ENCODE results near the gene USPL1. TPM values are rescaled to one million over a fixed set of nuclear protein-coding genes. Genes with fewer than 3 reads are reported as not detected.

Gene USPL1
- total RNA-seq, 2 donors from 2014 or later: 9.4 to 10.3 TPM

GRCh38 chr13:30679483-30680330 lies 62.0 kb downstream of the USPL1 start:
- no peak for DNase-seq
- intact Hi-C loops (cut with DNase I, micrococcal nuclease): loop anchor here in 1 of 2 donors (5.0 to 10.0 kb wide), 2 partner anchors 123 to 185 kb away; no protein-coding TSS in a partner anchor
- ATAC-seq: peak; percentile 67

GRCh38 chr13:30681843-30682242 lies 64.1 kb downstream of the USPL1 start:
- DNase-seq (no peak), ATAC-seq (no peak)
- intact Hi-C loops (cut with DNase I, micrococcal nuclease): no loop called here

- intact Hi-C loops (cut with DNase I, micrococcal nuclease): no loop called here
- DNase-seq: no peak
- peak; percentile 92 for ATAC-seq
These were observed 67.7 kb downstream of the USPL1 start for GRCh38 chr13:30685320-30685859.

GRCh38 chr13:30685987-30686386 lies 68.3 kb downstream of the USPL1 start:
- ATAC-seq: peak; percentile 1
- no peak for DNase-seq
- intact Hi-C loops (cut with DNase I, micrococcal nuclease): no loop called here

DNA sequence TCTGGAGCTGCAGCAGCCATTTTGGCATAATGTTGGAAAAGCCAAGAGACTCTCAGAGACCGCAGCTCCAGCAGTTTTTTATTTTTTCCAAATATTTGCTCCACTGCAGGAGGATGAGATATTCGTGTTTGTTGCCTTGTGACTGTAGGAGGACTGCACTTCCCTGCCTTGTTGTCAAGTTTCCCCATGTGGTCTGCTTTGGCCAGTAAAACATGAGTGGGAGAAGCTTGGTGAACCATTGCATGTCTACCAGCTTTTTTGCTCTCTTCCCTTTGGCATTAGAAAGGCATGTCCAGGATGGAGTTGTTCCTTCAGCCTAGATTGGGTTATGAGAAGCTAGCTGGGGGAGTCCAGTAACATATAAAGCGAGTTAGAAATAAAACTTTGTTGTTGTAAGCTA lies 69.9 kb downstream of the USPL1 start:
- intact Hi-C loops (cut with DNase I, micrococcal nuclease): no loop called here
- DNase-seq (no peak), ATAC-seq (no peak)

DNA sequence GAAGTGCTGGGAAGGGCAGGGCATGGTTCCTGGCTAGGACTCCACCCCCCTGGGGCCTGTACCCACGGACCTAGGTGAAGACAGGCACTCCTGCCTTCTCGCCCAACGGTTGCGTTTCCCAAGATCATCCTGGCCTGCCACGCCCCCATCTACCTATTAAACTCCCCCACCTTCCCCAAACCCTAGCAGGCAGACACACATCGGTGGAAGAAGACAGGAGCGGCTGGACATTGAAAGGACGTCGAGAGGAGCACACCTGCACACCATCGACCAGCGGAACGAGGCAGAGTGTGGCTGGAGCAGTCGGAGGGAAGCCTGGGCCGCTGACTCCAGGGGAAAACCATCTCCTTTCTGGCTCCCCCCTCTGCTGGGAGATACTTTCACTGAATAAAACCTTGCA lies 72.0 kb downstream of the USPL1 start:
- DNase-seq (no peak), ATAC-seq (no peak)
- intact Hi-C loops (cut with DNase I, micrococcal nuclease): no loop called here

DNA sequence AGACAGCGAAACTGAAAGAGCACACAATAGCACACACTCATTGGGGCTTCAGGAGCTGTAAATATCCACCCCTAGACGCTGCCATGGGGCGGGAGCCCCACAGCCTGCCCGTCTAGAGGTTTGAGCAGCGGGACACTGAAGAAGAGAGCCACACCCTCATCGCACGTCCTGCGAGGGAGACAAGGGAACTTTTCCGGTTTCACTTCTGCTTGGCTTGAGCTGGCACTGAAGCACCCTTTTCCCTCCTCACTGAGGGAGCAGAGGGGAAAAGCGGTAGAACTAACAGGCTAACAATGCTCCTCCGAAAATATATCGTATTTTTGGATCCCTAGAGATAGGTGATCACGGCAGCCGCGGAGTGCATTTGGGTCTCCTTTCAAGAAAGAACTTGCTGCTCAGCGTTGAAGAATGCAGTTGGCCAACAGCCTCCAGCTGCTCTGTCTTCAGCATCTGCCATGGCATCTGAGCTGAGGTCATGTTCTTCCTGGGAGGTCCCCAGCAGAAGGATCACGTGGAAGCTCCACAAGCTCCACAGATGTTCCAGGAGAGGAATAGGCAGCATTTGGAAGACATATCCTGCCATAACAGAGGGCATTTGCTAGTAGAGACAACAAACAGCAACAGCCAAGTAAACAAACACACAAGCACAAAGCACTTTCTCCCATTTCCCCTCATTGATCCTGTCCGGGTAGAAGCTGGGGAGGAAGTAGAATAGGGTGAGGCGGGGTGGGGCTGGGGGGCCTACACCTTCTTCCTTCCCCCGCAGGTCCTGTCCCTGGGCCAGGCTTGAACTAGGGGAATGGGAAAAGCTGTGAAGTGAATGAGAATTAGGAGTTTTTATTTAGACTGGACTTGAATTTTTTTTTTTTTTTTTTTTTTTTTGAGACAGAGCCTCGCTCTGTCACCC lies 72.8 kb downstream of the USPL1 start:
- intact Hi-C loops (cut with DNase I, micrococcal nuclease): no loop called here
- ATAC-seq: peak; percentile 78

GRCh38 chr13:30692113-30692512 lies 74.4 kb downstream of the USPL1 start:
- DNase-seq (no peak), ATAC-seq (no peak)
- intact Hi-C loops (cut with DNase I, micrococcal nuclease): no loop called here

More for the DNA sequence above, 72.8 kb downstream of the USPL1 start:
- DNase-seq: peak; percentile 77 to 79

DNA sequence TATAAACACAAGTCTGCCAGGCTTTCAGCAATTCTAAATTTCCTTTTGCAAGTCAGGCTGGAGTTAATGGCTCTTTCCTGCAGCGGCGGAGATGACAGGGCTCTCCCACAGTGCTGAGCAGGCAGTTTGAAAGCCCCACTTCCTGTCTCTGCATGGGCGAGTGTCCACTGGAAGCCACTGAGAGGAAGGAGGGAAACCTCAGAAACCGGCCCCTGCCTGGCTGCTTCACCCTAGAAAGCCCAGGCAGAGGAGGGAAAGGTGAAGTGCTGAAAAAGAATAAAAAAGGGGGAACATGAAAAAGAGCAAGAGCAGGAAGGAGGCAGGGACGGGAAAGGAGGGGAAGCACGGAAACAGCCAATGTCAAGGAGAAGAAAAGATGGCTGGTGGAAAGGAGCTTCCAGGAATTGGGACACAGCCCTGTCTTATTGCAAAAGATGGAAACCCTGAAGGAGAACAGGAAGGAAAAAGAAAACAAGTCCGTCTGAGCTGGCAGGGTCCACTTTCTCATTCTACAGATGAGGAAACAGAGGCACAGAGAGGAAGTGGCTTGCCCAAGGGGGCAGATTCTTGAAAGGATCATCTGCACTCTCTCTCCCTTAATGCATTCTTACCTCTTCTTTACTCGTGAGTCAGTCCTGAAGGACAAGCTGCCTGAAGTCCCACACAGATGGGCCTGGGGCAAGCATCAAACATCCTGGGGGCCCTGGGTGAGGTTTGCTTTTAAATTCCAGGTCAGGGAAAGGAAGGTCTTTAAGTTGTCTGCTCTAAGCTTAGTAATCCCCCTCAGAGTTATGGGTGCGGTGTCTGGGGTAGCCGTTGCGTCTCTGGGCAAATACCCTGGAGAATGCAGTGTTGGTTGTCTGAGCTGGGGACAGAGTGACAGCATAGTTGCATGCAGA lies 78.8 kb downstream of the USPL1 start:
- ATAC-seq (peak; percentile 27), DNase-seq (no peak)
- intact Hi-C loops (cut with DNase I, micrococcal nuclease): no loop called here

DNA sequence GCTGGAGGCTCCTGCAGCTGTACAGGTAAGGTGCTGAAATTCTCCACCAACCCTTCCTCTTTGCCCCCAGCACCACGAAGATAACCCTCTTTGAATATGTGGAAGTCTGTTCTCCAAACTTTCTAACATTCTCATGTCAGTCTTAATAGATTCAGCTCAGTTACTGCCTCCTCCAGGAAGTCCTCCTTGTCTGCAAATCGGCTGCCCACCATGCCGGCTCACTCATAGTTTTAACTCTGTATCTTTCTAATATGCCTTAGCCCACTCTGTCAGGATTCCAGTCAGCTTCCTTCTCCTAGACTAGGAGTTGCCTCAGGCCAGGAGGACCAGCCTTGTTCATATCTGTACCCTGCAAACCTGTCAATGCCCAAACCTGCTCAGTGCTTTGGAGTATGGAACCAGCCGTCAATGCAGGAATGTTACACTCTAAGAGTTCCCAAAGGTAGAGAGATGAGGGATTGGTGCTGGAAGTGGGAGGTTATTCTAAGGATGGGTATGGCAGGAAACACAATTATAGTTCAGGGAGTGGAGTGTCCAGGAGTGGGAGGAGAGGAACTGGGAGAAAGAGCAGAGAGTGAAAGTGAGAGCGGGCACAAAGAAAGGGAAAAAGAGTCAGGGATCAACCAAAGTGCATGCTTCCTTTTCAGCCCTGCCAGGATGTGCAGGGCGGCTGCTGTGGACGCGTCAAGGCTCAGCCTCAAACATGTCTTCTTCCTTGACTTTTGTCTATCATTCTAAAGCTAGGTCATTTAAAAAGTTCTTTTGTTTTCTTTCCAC lies 79.6 kb downstream of the USPL1 start:
- intact Hi-C loops (cut with DNase I, micrococcal nuclease): no loop called here
- ATAC-seq: peak; percentile 96
- DNase-seq: no peak

- DNase-seq: no peak
- ATAC-seq: no peak
- intact Hi-C loops (cut with DNase I, micrococcal nuclease): no loop called here
These were observed 80.3 kb downstream of the USPL1 start for GRCh38 chr13:30697996-30698401.

GRCh38 chr13:30698488-30699005 lies 80.8 kb downstream of the USPL1 start:
- intact Hi-C loops (cut with DNase I, micrococcal nuclease): no loop called here
- ATAC-seq: no peak
- DNase-seq: no peak

DNA sequence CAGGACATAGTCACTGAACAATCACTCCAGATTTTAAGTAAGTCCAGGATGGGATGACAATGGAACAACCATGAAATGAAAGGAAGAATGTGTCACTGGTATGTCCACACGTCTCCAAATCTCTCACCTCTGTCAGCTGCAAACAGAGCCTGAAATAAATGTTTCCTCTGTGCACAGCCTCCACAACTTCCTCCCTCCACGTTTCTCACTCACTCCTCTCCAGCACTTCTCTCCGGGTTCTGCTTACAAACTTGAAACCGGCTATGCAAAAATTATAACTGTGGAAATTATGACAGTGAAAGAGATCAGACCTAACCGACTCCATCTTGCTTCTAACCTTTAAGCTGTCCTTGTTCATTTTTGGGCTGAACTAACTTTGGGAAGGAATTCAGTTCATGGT lies 82.6 kb downstream of the USPL1 start:
- ATAC-seq (no peak), DNase-seq (no peak)
- intact Hi-C loops (cut with DNase I, micrococcal nuclease): no loop called here

DNA sequence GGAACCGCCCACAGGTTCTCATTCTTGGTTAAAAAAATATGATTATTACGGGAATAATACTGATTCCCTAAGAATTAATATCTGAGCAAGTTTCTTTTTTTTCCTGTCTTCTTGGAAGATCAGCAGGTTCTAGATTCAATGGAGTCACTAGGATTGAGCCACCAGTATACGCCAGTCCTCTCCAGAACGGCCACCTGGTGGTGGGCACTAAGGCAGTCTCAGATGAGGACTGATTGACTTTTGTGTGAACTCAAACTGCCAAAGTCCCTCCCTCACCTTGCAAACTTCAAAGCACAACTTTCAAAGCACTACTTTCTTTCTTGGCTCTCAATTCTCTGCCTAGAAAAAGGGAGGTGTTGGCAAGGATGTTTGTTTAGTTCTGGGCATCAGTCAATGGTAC lies 84.3 kb downstream of the USPL1 start:
- intact Hi-C loops (cut with DNase I, micrococcal nuclease): no loop called here
- DNase-seq: no peak
- no peak for ATAC-seq

GRCh38 chr13:30704596-30704995 lies 86.9 kb downstream of the USPL1 start:
- DNase-seq (no peak), ATAC-seq (no peak)
- intact Hi-C loops (cut with DNase I, micrococcal nuclease): no loop called here

DNA sequence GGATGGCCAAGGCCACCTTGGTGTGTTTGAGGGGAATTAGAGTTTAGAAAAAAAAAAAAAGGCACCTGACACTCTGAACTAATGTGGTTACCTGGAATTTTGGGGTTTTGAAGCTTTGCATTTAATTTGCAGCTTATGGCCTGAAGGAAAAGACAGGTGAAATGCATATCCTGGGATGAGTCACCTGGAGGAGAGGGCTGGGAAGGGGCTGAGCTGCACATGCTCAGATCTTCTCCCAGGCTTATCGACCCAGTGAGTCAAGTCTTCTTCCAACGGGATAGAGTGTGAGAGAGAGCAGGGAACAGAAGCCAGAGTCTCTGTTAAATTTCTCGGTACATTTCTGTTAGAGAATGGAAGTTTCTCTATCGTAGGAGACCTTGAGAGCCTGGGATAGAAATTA lies 88.0 kb downstream of the USPL1 start:
- intact Hi-C loops (cut with DNase I, micrococcal nuclease): no loop called here
- ATAC-seq (no peak), DNase-seq (no peak)

- intact Hi-C loops (cut with DNase I, micrococcal nuclease): no loop called here
- DNase-seq (no peak), ATAC-seq (no peak)
These were observed 90.8 kb downstream of the USPL1 start for GRCh38 chr13:30708541-30708940.

Data from left colon (tissue), 2 donors.